Measurements from ENCODE around the gene ELMO1. TPM values are rescaled to one million over a fixed set of nuclear protein-coding genes. Genes with fewer than 3 reads are reported as not detected.

The ELMO1 gene
- polyA plus RNA-seq, 3 donors = 11.0 to 14.4 (median 13.3) TPM

- DNase-seq (ENCODE audit: low read depth in 3 of 3, low spot score in 2 of 3) = no peak
Measured at GRCh38 chr7:37109843-37110242, 338.8 kb downstream of the ELMO1 start.

- DNase-seq (ENCODE audit: low read depth in 3 of 3, low spot score in 2 of 3) = no peak
Measured at GRCh38 chr7:37109016-37109683, 339.5 kb downstream of the ELMO1 start.

GRCh38 chr7:37108615-37109014 lies 340.0 kb downstream of the ELMO1 start:
- DNase-seq (ENCODE audit: low read depth in 3 of 3, low spot score in 2 of 3) = no peak

GRCh38 chr7:37107047-37107750 lies 341.5 kb downstream of the ELMO1 start:
- DNase-seq (ENCODE audit: low read depth in 3 of 3, low spot score in 2 of 3) = no peak

- no peak for DNase-seq (ENCODE audit: low read depth in 3 of 3, low spot score in 2 of 3)
Measured at GRCh38 chr7:37105762-37106161, 342.9 kb downstream of the ELMO1 start.

- no peak for DNase-seq (ENCODE audit: low read depth in 3 of 3, low spot score in 2 of 3)
Measured at GRCh38 chr7:37104822-37105518, 343.7 kb downstream of the ELMO1 start.

GRCh38 chr7:37102518-37103137 lies 346.0 kb downstream of the ELMO1 start:
- DNase-seq (ENCODE audit: low read depth in 3 of 3, low spot score in 2 of 3) = no peak

- no peak for DNase-seq (ENCODE audit: low read depth in 3 of 3, low spot score in 2 of 3)
Measured at GRCh38 chr7:37100735-37101331, 347.8 kb downstream of the ELMO1 start.

GRCh38 chr7:37098762-37099161 lies 349.9 kb downstream of the ELMO1 start:
- no peak for DNase-seq (ENCODE audit: low read depth in 3 of 3, low spot score in 2 of 3)

- DNase-seq (ENCODE audit: low read depth in 3 of 3, low spot score in 2 of 3) = no peak
Measured at GRCh38 chr7:37097983-37098382, 350.7 kb downstream of the ELMO1 start.

GRCh38 chr7:37097276-37097675 lies 351.4 kb downstream of the ELMO1 start:
- DNase-seq (ENCODE audit: low read depth in 3 of 3, low spot score in 2 of 3) = no peak

GRCh38 chr7:37096341-37096740 lies 352.3 kb downstream of the ELMO1 start:
- no peak for DNase-seq (ENCODE audit: low read depth in 3 of 3, low spot score in 2 of 3)

- DNase-seq (ENCODE audit: low read depth in 3 of 3, low spot score in 2 of 3) = no peak
Measured at GRCh38 chr7:37095122-37095521, 353.5 kb downstream of the ELMO1 start.

GRCh38 chr7:37093257-37093656 lies 355.4 kb downstream of the ELMO1 start:
- no peak for DNase-seq (ENCODE audit: low read depth in 3 of 3, low spot score in 2 of 3)

- DNase-seq (ENCODE audit: low read depth in 3 of 3, low spot score in 2 of 3) = no peak
Measured at GRCh38 chr7:37092548-37092947, 356.1 kb downstream of the ELMO1 start.

- DNase-seq (ENCODE audit: low read depth in 3 of 3, low spot score in 2 of 3) = no peak
Measured at GRCh38 chr7:37089972-37090371, 358.7 kb downstream of the ELMO1 start.

GRCh38 chr7:37085600-37085999 lies 363.1 kb downstream of the ELMO1 start:
- DNase-seq (ENCODE audit: low read depth in 3 of 3, low spot score in 2 of 3) = no peak

- DNase-seq (ENCODE audit: low read depth in 3 of 3, low spot score in 2 of 3) = no peak
Measured at GRCh38 chr7:37084303-37084702, 364.4 kb downstream of the ELMO1 start.

- DNase-seq (ENCODE audit: low read depth in 3 of 3, low spot score in 2 of 3) = no peak
Measured at GRCh38 chr7:37083311-37084096, 365.2 kb downstream of the ELMO1 start.

GRCh38 chr7:37081436-37081835 lies 367.2 kb downstream of the ELMO1 start:
- DNase-seq (ENCODE audit: low read depth in 3 of 3, low spot score in 2 of 3) = no peak

Measured in right renal cortex interstitium (tissue), 3 donors.